H7 (cell line): Measurements from ENCODE around the gene HSPB3. TPM values are rescaled to one million over a fixed set of nuclear protein-coding genes. Genes with fewer than 3 reads are reported as not detected.

Source experiments
- DNase-seq: peaks from one replicate; pipeline ENCODE4 v3.0.0; 2012
- H3K27me3 ChIP-seq: 2 replicates; pipeline ENCODE4 v1.6.0; 2011; ENCODE audit warnings: mild to moderate bottlenecking, low read length; ENCODE audit not compliant: control insufficient read depth, insufficient read depth
- H3K36me3 ChIP-seq: replicated peaks from 2 replicates; pipeline ENCODE4 v1.5.1; 2011; ENCODE audit warnings: low read length; ENCODE audit not compliant: control insufficient read depth, insufficient read depth
- H3K4me3 ChIP-seq: 2 replicates; pipeline ENCODE4 v1.5.1; 2011; ENCODE audit warnings: low read depth, mild to moderate bottlenecking, control low read depth, low read length, moderate library complexity; ENCODE audit not compliant: insufficient read depth
- total RNA-seq: library from RNA; depleted of rRNA; stranded (reverse); fragments of >200 nt; shearing (Covaris generic); gene quantifications from 2 replicates; pipeline ENCODE4 v1.2.3, GENCODE V29; 2014

HSPB3 gene
- total RNA-seq, 1 experiment from 2014 or later: not detected

DNA sequence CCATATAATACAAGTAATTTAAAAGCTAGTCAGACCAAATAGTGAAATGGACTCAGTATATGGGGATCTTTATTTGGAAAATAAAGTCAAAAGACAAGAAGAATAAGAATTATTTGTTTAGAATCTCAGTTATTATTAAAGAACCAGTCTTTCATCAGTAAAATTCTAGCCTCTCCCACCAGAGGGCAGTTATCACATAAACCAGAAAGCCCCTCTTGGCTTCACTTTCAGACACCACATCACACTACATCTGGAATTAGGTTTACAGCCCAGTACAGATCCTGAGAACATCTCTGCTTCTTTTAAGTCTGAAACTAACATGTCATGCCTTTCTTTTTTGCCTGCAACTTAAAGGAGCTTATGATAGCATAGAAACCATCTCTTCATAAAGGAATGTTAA lies 12.2 kb upstream of the HSPB3 start:
- H3K4me3 ChIP-seq: no peak overlapping the region
- no peaks in the 10 kb centered on the region for H3K27me3 ChIP-seq
- H3K36me3 ChIP-seq: no peaks in the 10 kb centered on the region
- peak; percentile 25 for DNase-seq

DNA sequence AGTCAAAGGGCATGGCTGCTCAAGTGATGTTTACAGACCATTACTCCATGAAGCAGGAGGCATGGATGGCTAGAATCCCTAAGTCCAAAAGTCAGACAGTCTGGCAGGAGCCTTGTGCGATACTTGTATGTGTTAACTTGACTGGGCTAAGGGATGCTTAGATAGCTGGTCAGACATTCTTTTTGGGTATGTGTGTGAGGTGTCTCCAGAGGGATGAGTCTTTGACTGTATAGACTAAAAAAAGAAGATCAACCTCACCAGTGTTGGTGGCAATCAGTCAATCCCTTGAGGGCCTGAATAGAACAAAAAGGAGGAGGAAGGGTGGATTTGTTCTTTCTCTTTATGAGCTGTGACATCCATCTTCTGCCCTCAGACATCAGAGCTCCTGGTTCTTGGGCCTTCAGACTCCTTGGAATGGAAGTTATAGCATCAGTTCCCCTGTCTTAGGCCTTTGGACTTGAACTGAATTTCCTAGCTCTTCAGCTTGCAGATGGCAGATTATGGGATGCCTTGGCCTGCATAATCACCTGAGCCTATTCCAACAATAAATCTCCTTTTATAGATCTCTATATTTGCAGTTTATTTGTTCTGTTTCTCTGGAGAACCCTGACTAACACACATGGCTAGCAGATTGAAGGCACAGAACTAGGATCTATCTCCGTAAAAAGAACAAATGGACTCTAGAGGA lies 9.7 kb upstream of the HSPB3 start:
- Histone ChIP-seq H3K36me3 (no peaks in the 10 kb centered on the region), H3K4me3 (no peak overlapping the region), H3K27me3 (no peaks in the 10 kb centered on the region)
- DNase-seq: no peak

DNA sequence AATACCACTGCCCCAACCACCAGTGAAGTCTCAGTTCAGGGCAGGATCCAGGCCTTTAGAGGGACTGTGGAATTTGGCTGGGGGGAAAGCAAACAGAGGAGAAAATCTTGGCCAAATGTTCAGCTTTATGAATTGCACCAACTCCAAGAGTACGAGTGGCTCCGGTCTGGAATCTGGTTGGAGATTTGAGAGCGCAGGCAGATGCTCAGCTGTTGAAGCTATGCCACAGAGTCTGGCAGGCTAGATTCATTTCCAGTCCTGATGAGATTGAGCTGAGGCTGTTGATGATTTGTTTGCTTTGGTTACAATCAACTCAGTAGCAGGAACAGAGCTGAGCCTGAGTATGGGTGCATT lies 9.1 kb upstream of the HSPB3 start:
- no peak for DNase-seq
- no peaks in the 10 kb centered on the region for H3K36me3 ChIP-seq

DNA sequence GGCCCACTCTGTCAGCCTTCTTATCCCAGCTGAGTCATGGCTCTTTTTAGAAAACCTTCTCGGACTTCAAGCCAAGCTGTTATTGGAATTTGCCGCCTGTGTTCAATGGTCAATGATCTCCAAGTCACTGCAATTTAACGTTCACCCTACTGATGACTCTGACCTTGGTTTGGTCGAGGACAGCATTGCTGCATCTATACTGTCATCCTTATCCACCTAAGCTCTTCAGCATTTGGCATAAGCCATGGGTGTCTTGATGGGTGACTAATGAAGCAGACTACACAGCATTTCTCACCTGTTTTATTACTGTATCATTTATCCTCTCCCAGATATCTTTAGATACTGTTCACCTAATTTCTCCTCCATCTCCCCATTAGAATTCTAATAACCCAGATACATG lies 5.6 kb upstream of the HSPB3 start:
- Histone ChIP-seq H3K36me3 (no peaks in the 10 kb centered on the region), H3K27me3 (no peaks in the 10 kb centered on the region), H3K4me3 (no peak overlapping the region)
- no peak for DNase-seq

More for the DNA sequence above, 9.1 kb upstream of the HSPB3 start:
- no peaks in the 10 kb centered on the region for H3K27me3 ChIP-seq
- no peak overlapping the region for H3K4me3 ChIP-seq

DNA sequence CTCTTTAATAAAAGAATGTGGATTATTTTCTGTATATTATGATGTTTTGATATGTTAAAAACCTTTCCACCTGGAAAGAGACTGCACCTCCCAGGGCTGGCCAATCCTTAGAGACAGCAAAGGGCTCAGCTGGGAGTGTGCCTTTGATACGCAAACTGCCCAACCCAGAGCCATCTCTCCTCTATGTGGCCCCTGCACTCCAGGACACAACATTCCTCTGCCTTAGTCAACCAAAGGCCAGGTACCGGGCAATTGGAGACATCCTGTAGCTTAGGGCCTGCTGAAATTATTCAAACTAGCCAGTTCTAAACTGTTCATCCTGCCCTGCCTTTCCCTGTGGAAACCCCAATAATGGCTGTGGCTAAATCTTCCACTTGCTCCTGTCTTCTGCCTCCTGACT lies 5.0 kb upstream of the HSPB3 start:
- H3K4me3 ChIP-seq: no peak overlapping the region
- DNase-seq: no peak
- H3K27me3 ChIP-seq: no peaks in the 10 kb centered on the region
- H3K36me3 ChIP-seq: no peaks in the 10 kb centered on the region

DNA sequence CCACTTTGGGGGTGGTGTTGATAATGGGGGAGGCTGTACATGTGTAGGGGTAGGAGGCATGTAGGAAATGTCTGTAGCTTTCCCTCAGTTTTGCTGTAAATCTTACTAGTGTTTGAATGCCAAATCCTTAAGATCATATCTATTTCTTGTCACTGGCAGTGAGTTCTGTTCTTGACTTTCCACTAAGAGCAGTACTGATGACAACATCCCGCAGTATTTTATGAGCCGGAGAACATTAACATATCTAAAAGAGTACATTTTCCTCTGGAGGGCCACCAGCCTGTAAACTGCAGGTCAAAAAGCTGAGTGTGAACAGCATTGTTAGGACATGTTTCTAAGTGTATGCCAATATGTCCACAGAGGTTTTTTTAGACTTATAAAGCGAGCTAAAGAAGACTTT lies 2.5 kb upstream of the HSPB3 start:
- H3K27me3 ChIP-seq: no peaks in the 10 kb centered on the region
- H3K36me3 ChIP-seq: no peaks in the 10 kb centered on the region
- no peak for DNase-seq

DNA sequence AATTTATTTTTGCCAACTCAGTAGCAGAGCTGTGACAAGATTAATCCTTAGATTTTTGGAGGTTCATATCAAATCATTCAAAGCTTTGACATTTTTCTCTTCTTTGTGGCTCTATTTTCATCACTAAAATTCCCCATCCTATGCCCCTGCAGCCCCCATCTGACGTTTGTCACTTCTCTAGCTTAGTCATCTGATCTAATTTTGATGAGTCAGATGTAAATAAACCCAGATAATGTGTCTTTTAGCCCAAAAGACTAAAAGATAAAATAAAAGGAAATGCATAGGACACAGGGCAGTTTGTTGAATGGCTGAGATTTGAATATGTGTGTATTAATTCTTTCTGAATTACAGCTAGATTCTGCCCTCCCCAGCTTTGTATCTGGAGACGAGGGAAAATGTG lies 897 bp upstream of the HSPB3 start:
- no peak for DNase-seq
- no peaks in the 10 kb centered on the region for H3K27me3 ChIP-seq

More for the DNA sequence above, 2.5 kb upstream of the HSPB3 start:
- no peak overlapping the region for H3K4me3 ChIP-seq

DNA sequence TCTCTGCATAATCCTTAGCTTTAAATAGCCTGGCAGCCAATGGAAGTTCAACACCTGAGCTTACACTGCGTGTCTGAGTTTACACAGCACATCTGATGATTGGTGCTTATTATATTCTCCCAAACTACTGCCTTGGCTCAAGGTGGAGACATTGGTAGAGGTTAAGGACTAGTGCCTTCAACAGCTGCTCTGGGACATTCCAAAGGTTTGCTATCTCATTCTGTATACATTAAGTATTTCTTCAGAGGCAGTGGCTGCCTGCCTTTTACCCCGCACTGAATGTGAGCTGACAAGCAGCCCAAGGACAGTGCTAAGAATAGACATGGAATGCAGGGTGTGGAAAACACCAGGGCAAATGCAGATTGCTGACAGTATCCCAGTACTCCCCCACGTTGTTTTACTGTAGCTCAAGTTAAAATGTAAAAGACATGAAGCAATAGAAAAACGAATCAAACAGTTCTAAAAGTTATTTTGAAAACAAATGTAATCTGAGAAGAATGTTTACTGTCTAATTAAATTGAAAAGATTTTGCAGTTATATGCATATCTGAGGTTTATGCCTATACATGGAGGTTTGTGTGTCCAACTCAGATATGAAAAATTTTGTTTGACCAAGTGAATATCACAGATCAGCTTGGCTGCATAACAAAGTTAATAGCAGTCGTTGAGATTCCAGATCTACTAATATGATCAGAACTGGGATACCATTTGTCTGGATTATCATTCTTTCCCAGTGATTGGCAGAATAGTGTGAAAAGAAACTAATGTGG lies 1.8 kb downstream of the HSPB3 start:
- DNase-seq: no peak
- no peaks in the 10 kb centered on the region for H3K27me3 ChIP-seq
- H3K4me3 ChIP-seq: no peak overlapping the region
- H3K36me3 ChIP-seq: no peaks in the 10 kb centered on the region

More for the DNA sequence above, 897 bp upstream of the HSPB3 start:
- H3K4me3 ChIP-seq: no peak overlapping the region
- no peaks in the 10 kb centered on the region for H3K36me3 ChIP-seq

DNA sequence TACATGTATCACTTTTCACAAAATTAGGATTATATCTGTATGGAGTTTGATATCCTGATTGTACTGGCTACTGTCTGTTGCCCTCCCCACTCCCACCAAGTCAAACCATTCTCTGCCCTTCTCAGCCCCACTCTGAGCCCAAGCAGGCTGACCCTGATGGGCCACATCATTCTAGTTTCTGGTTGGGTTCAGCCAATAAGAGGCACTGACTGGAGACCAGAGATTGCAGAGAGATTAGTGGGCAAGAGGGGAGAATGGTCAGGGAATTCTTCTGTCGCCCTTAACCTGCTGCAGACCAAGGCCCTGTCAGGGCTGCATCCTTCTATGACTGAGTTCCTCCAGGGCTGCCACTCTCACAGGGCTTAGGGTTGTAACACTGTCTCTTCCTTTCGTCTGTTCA lies 2.7 kb downstream of the HSPB3 start:
- Histone ChIP-seq H3K36me3 (no peaks in the 10 kb centered on the region), H3K27me3 (no peaks in the 10 kb centered on the region), H3K4me3 (no peak overlapping the region)
- no peak for DNase-seq

DNA sequence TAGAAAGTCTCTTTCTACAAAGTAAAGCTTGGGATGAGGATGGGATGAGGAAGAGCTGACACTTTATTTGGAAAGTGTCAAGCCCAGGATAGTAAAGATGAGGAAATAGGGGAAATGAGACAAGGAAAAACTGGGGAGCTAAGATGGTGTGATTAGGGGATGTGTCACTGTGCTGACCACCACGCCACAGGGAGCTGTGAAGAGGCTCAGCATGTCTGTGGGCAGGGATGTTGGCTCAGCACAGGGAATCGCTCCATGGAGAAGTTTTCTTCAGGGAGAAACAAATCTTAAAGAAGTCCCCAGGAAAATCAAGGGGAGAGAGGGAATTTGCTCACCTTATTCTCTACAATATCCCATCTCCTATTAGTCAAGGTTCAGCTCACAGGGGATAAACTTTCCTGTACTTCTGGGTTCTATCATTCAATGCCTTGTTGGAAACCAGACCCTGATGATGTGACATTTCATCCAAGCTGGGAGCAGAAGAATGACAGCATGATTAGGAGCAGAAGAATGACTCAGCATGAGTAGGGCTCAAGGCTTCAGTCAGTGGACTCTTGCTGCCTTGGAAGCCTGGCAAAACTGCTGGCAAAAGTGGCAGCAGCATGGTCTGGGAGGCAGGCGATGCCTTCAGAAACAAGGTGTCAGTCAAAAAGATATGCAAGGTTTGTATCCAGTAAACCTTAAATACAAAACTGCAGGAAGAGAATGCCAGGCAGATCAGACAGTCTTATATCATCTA lies 4.9 kb downstream of the HSPB3 start:
- DNase-seq: no peak
- Histone ChIP-seq H3K36me3 (no peaks in the 10 kb centered on the region), H3K4me3 (no peak overlapping the region), H3K27me3 (no peaks in the 10 kb centered on the region)

DNA sequence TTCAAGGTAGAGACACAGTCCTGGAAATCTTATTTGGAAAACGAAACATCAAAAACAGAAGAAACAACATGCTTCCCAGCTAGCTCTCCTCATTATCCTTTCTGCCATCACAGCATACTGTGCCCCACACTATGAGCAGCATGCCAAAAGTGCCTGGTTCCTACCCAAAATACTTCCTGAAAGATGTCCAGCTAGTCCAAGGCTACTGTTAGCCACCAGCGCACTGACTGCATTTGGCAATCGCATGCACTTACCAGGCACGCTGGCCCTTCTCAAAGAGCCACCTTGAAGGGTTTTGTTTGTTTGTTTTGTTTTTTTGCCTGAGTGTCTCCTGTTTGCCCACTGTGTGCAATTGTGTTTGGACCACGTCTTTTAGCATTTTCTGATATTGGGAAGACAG lies 6.8 kb downstream of the HSPB3 start:
- Histone ChIP-seq H3K27me3 (no peaks in the 10 kb centered on the region), H3K36me3 (no peaks in the 10 kb centered on the region), H3K4me3 (no peak overlapping the region)
- no peak for DNase-seq

DNA sequence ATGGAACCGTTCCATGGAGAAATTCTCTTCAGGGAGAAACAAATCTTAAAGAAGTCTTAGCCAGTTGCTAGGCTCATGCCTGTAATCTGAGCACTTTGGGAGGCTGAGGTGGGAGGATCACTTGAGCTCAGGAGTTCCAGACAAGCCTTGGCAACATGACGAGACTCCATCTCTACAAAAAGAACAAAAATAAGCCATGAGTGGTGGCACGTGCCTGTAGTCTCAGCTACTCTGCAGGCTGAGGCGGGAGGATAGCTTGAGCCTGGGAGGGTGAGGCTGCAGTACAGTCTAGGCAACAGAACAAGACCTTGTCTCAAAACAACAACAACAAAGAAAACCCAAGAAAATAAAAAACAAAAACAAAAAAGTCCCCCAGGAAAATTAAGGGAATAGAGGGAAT lies 8.2 kb downstream of the HSPB3 start:
- no peaks in the 10 kb centered on the region for H3K36me3 ChIP-seq
- no peak overlapping the region for H3K4me3 ChIP-seq
- DNase-seq: no peak
- H3K27me3 ChIP-seq: no peaks in the 10 kb centered on the region

DNA sequence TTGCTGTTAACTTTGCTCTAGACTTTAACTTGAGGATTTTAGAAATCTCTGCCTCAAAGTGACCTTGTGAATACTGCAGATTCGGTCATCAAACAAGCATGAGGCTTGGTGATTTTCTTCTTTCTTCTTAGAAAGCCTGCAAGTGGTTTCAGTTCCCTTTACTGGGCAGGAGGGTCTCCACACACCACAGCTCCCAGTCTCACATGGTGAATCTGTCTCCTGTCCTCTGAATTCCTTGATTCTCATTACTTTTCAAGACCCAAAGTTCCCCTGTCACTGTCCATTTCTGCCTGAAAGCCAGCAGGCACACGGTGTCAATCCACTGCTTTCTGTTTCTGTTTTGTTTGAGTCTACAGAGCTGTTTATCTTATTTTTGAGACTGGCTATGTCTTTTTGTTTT lies 14.1 kb downstream of the HSPB3 start:
- no peak for DNase-seq
- Histone ChIP-seq H3K27me3 (no peaks in the 10 kb centered on the region), H3K4me3 (no peak overlapping the region), H3K36me3 (no peaks in the 10 kb centered on the region)

DNA sequence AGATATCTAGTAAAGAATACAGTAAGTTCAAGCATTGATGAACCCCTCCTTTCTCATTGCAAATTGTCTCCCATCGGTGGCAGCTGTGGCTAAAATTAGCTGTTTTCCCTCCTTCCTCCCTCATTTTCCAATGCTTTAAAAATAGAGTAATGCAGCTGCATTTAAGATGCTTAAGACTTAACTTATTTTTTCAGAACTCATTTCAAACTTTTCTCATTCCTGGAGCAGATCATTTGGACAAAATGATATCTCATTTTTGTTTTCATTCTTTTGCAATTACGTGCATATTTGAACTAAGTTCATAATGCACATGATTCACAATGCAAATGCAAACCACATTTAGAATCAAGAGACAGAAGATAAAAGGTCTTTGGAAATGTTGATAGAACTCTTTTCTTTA lies 14.6 kb downstream of the HSPB3 start:
- Histone ChIP-seq H3K36me3 (no peaks in the 10 kb centered on the region), H3K4me3 (no peak overlapping the region), H3K27me3 (no peaks in the 10 kb centered on the region)
- no peak for DNase-seq

DNA sequence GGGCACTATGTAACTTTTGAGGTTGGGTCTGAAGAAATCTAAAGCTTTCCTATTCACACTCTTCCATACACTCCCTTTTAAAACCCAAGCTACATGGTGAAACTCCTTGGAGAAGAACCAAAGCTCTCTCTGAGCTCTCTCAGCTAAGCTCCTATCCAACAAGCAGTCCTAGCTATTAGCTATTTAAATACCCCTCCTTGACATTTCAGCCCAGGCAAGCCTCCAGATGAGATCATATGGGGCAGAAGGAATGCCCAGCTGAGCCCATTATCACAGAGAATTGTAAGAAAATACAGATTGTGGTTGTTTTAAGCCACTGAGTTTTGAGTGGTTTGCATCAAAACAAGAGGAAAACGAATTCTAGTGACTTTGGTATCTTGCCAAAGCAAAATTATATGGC lies 15.2 kb downstream of the HSPB3 start:
- no peaks in the 10 kb centered on the region for H3K36me3 ChIP-seq
- no peaks in the 10 kb centered on the region for H3K27me3 ChIP-seq
- no peak for DNase-seq
- no peak overlapping the region for H3K4me3 ChIP-seq
